PC-9 (cell line): ENCODE measurements around the gene KLF2.
"Not testable (repeated sequence)": the region's sequence is repeated elsewhere in the genome, so short reads cannot be mapped to it uniquely, and the experiment has no call there.

Experiments
- CTCF ChIP-seq: fragments of 200-600 bp; sonication (generic); conservative IDR thresholded peaks from 2 replicates; pipeline ENCODE4 v1.6.1; 2017; ENCODE audit warnings: mixed run types, antibody characterized with exemption, mild to moderate bottlenecking, moderate library complexity
- EZH2 ChIP-seq: fragments of 200-600 bp; sonication (generic); IDR thresholded peaks from 2 replicates; pipeline ENCODE4 v1.8.0; 2017; ENCODE audit warnings: antibody characterized with exemption, low read depth

GRCh38 chr19:16285079-16285478, 39.5 kb upstream of the KLF2 start:
- TF ChIP-seq CTCF, EZH2: not testable (repeated sequence)
